HEK293 (cell line): ENCODE results near the gene PRPS1L1.

ENCODE experiments used
- CTCF ChIA-PET: fragments of 350-600 bp; formaldehyde crosslinking; extraction: SDS; loops from one replicate; lab custom pipeline; 2021; ENCODE audit warnings: antibody characterized with exemption; lab: Yijun Ruan, JAX
- POLR2A ChIA-PET: fragments of 300-600 bp; formaldehyde crosslinking; extraction: SDS; loops from one replicate; lab custom pipeline; 2020; ENCODE audit warnings: antibody characterized with exemption, inconsistent platforms; lab: Yijun Ruan, JAX
- H3K27ac ChIP-seq: fragments of 200-500 bp; sonication (Bioruptor generic); 2 replicates; pipeline ENCODE4 v1.5.1; 2014; ENCODE audit warnings: low read depth, low read length, control low read depth, inconsistent platforms; ENCODE audit errors: extremely low read depth
- H3K36me3 ChIP-seq, 2 experiments: fragments of 200-500 bp in 1 of 2; sonication (Bioruptor generic) in 1 of 2; 1 replicate in 1 of 2; 2 replicates in 1 of 2; pipeline ENCODE4 v1.5.1; 2014 to 2017; ENCODE audit warnings: inconsistent platforms in 2 of 2, low read length in 2 of 2; ENCODE audit not compliant: control insufficient read depth in 2 of 2, insufficient read depth in 1 of 2
- H3K4me1 ChIP-seq: fragments of 200-500 bp; sonication (Bioruptor generic); 2 replicates; pipeline ENCODE4 v1.5.1; 2014; ENCODE audit warnings: mild to moderate bottlenecking, low read length, inconsistent platforms; ENCODE audit not compliant: control insufficient read depth, insufficient read depth
- H3K4me3 ChIP-seq: 2 replicates; pipeline ENCODE4 v1.5.1; 2011; ENCODE audit warnings: low read depth, mild to moderate bottlenecking, control low read depth, low read length, moderate library complexity
- H3K9me3 ChIP-seq: fragments of 200-500 bp; sonication (Bioruptor generic); 2 replicates; pipeline ENCODE4 v1.5.1; 2014; ENCODE audit warnings: low read depth, low read length, inconsistent platforms; ENCODE audit not compliant: control insufficient read depth, insufficient read depth
- GLI4 ChIP-seq: fragments of 450-650 bp; formaldehyde crosslinking; IDR thresholded peaks from 2 replicates; pipeline ENCODE4 v1.5.1; 2016; ENCODE audit warnings: missing biosample characterization, missing genetic modification characterization
- KLF8 ChIP-seq: fragments of 450-650 bp; formaldehyde crosslinking; IDR thresholded peaks from 2 replicates; pipeline ENCODE4 v1.5.1; 2016; ENCODE audit warnings: missing biosample characterization, missing genetic modification characterization
- PRDM10 ChIP-seq: fragments of 450-650 bp; formaldehyde crosslinking; IDR thresholded peaks from 2 replicates; pipeline ENCODE4 v1.5.1; 2016; ENCODE audit warnings: missing biosample characterization, missing genetic modification characterization
- PRDM4 ChIP-seq: fragments of 450-650 bp; formaldehyde crosslinking; IDR thresholded peaks from 2 replicates; pipeline ENCODE4 v1.5.1; 2017; ENCODE audit warnings: missing biosample characterization, missing genetic modification characterization
- TCF7L2 ChIP-seq: IDR thresholded peaks from 2 replicates; pipeline ENCODE4 v1.6.1; 2011; ENCODE audit warnings: low read depth, mild to moderate bottlenecking, inconsistent platforms, low read length, moderate library complexity, borderline replicate concordance
- ZBTB10 ChIP-seq: fragments of 450-650 bp; formaldehyde crosslinking; IDR thresholded peaks from 2 replicates; pipeline ENCODE4 v1.5.1; 2016; ENCODE audit warnings: missing biosample characterization, missing genetic modification characterization
- ZNF112 ChIP-seq: fragments of 450-650 bp; formaldehyde crosslinking; IDR thresholded peaks from 2 replicates; pipeline ENCODE4 v1.5.0; 2017; ENCODE audit warnings: missing biosample characterization, missing genetic modification characterization
- ZNF155 ChIP-seq: fragments of 450-650 bp; formaldehyde crosslinking; IDR thresholded peaks from 2 replicates; pipeline ENCODE4 v1.5.1; 2016; ENCODE audit warnings: missing biosample characterization, missing genetic modification characterization
- ZNF16 ChIP-seq: fragments of 450-650 bp; formaldehyde crosslinking; IDR thresholded peaks from 2 replicates; pipeline ENCODE4 v1.5.1; 2016; ENCODE audit warnings: low read depth, missing biosample characterization, missing genetic modification characterization
- ZNF354C ChIP-seq: fragments of 450-650 bp; formaldehyde crosslinking; IDR thresholded peaks from 2 replicates; pipeline ENCODE4 v1.5.1; 2016; ENCODE audit warnings: missing biosample characterization, missing genetic modification characterization, low read depth, borderline replicate concordance
- ZNF366 ChIP-seq: fragments of 450-650 bp; formaldehyde crosslinking; conservative IDR thresholded peaks from 2 replicates; pipeline ENCODE4 v1.5.1; 2016; ENCODE audit warnings: missing biosample characterization, missing genetic modification characterization
- ZNF548 ChIP-seq: fragments of 450-650 bp; formaldehyde crosslinking; IDR thresholded peaks from 2 replicates; pipeline ENCODE4 v1.5.1; 2016; ENCODE audit warnings: missing biosample characterization, missing genetic modification characterization
- ZNF558 ChIP-seq: fragments of 450-650 bp; formaldehyde crosslinking; IDR thresholded peaks from 2 replicates; pipeline ENCODE4 v1.5.1; 2016; ENCODE audit warnings: missing biosample characterization, missing genetic modification characterization
- ZNF571 ChIP-seq: fragments of 450-650 bp; formaldehyde crosslinking; IDR thresholded peaks from 2 replicates; pipeline ENCODE4 v1.5.0; 2017; ENCODE audit warnings: missing biosample characterization, missing genetic modification characterization
- ZNF596 ChIP-seq: fragments of 450-650 bp; IDR thresholded peaks from 2 replicates; pipeline ENCODE4 v1.5.0; 2018; ENCODE audit warnings: missing biosample characterization, mild to moderate bottlenecking, missing genetic modification characterization, moderate library complexity
- ZSCAN23 ChIP-seq: fragments of 450-650 bp; formaldehyde crosslinking; IDR thresholded peaks from 2 replicates; pipeline ENCODE4 v1.5.1; 2016; ENCODE audit warnings: missing biosample characterization, missing genetic modification characterization

PRPS1L1 gene

GRCh38 chr7:18041191-18041590, 13.5 kb upstream of the PRPS1L1 start:
- no peaks in the 10 kb centered on the region for H3K36me3 ChIP-seq
- POLR2A ChIA-PET, result no interaction called here
- H3K4me3 ChIP-seq, result no peak overlapping the region
- CTCF ChIA-PET, result interaction anchor here (0.6 kb wide), 2 partner anchors 8 to 628 kb away, joined by 3 to 4 read pairs; no protein-coding TSS in a partner anchor
- TF ChIP-seq ZNF558, result peak; percentile 58; the same call in 1 of the 2 replicates
- no peak for TF ChIP-seq PRDM4 (tag by site-specific recombination)
- TF ChIP-seq ZNF596, result no peak
- no peak overlapping the region for H3K27ac ChIP-seq
- no peaks in the 10 kb centered on the region for H3K9me3 ChIP-seq
- no peaks in the 10 kb centered on the region for H3K4me1 ChIP-seq

GRCh38 chr7:18040196-18040595, 12.6 kb upstream of the PRPS1L1 start:
- H3K9me3 ChIP-seq, result no peaks in the 10 kb centered on the region
- CTCF ChIA-PET, result no interaction called here
- no peaks in the 10 kb centered on the region for H3K36me3 ChIP-seq
- TF ChIP-seq ZNF548 (tag by site-specific recombination) (no peak), ZNF354C (tag by site-specific recombination) (no peak), TCF7L2 (no peak), ZSCAN23 (tag by site-specific recombination) (no peak), GLI4 (tag by site-specific recombination) (no peak), ZNF366 (no peak), PRDM10 (no peak), ZNF112 (tag by site-specific recombination) (no peak), KLF8 (tag by site-specific recombination) (no peak), ZNF155 (tag by site-specific recombination) (no peak)
- TF ChIP-seq, all 188 proteins: peak for 0
- H3K4me3 ChIP-seq, result no peak overlapping the region
- no peaks in the 10 kb centered on the region for H3K4me1 ChIP-seq
- POLR2A ChIA-PET, result no interaction called here
- H3K27ac ChIP-seq, result no peak overlapping the region

- Histone ChIP-seq H3K9me3 (no peaks in the 10 kb centered on the region), H3K4me3 (no peak overlapping the region), H3K4me1 (no peaks in the 10 kb centered on the region), H3K27ac (no peak overlapping the region), H3K36me3 (no peaks in the 10 kb centered on the region)
- ChIA-PET POLR2A (no interaction called here), CTCF (interaction anchor here (1.6 kb wide), 1 partner anchor 268 kb away, joined by 5 read pairs; no protein-coding TSS in a partner anchor)
- TF ChIP-seq ZBTB10 (tag by site-specific recombination) (no peak), ZNF16 (tag by site-specific recombination) (no peak), ZNF571 (tag by site-specific recombination) (no peak)
Measured at GRCh38 chr7:18038382-18038781, 10.7 kb upstream of the PRPS1L1 start.
